ENCODE measurements around the gene DOCK11.

The DOCK11 gene

GRCh38 chrX:118499295-118499694, 3.7 kb downstream of the DOCK11 start:
- DNase-seq (ENCODE audit: low spot score) = no peak

GRCh38 chrX:118502161-118502789, 6.7 kb downstream of the DOCK11 start:
- DNase-seq (ENCODE audit: low spot score) (no peak), FAIRE-seq (no peak)

More at GRCh38 chrX:118499295-118499694, 3.7 kb downstream of the DOCK11 start:
- no peak for FAIRE-seq

GRCh38 chrX:118503260-118504041, 7.8 kb downstream of the DOCK11 start:
- FAIRE-seq (no peak), DNase-seq (ENCODE audit: low spot score) (no peak)

GRCh38 chrX:118504581-118504980, 9.0 kb downstream of the DOCK11 start:
- FAIRE-seq (no peak), DNase-seq (ENCODE audit: low spot score) (no peak)

- FAIRE-seq (no peak), DNase-seq (ENCODE audit: low spot score) (no peak)
These were observed 11.3 kb downstream of the DOCK11 start for GRCh38 chrX:118506805-118507480.

- no peak for DNase-seq (ENCODE audit: low spot score)
- no peak for FAIRE-seq
These were observed 12.2 kb downstream of the DOCK11 start for GRCh38 chrX:118507766-118508165.

- FAIRE-seq (no peak), DNase-seq (ENCODE audit: low spot score) (no peak)
These were observed 12.6 kb downstream of the DOCK11 start for GRCh38 chrX:118508221-118508620.

GRCh38 chrX:118508635-118509034, 13.0 kb downstream of the DOCK11 start:
- FAIRE-seq (no peak), DNase-seq (ENCODE audit: low spot score) (no peak)

GRCh38 chrX:118510111-118510510, 14.5 kb downstream of the DOCK11 start:
- DNase-seq (ENCODE audit: low spot score) (no peak), FAIRE-seq (no peak)

GRCh38 chrX:118513120-118513898, 17.7 kb downstream of the DOCK11 start:
- DNase-seq (ENCODE audit: low spot score) (no peak), FAIRE-seq (no peak)

- DNase-seq (ENCODE audit: low spot score) (no peak), FAIRE-seq (no peak)
These were observed 24.0 kb downstream of the DOCK11 start for GRCh38 chrX:118519411-118520215.

GRCh38 chrX:118520216-118521206, 24.9 kb downstream of the DOCK11 start:
- FAIRE-seq = no peak
- DNase-seq (ENCODE audit: low spot score) = no peak

- FAIRE-seq = no peak
- DNase-seq (ENCODE audit: low spot score) = no peak
These were observed 25.8 kb downstream of the DOCK11 start for GRCh38 chrX:118521435-118521834.

- FAIRE-seq (no peak), DNase-seq (ENCODE audit: low spot score) (no peak)
These were observed 26.8 kb downstream of the DOCK11 start for GRCh38 chrX:118522230-118522926.

GRCh38 chrX:118523920-118524319, 28.3 kb downstream of the DOCK11 start:
- no peak for FAIRE-seq
- no peak for DNase-seq (ENCODE audit: low spot score)

GRCh38 chrX:118524344-118524743, 28.7 kb downstream of the DOCK11 start:
- no peak for DNase-seq (ENCODE audit: low spot score)
- no peak for FAIRE-seq

- DNase-seq (ENCODE audit: low spot score) (no peak), FAIRE-seq (no peak)
These were observed 29.6 kb downstream of the DOCK11 start for GRCh38 chrX:118525174-118525730.

- no peak for FAIRE-seq
- DNase-seq (ENCODE audit: low spot score) = no peak
These were observed 30.5 kb downstream of the DOCK11 start for GRCh38 chrX:118526149-118526548.

Measured in urothelium cell line (cell line).